A673 (cell line): ENCODE data around the gene BRSK2. TPM values are rescaled to one million over a fixed set of nuclear protein-coding genes. Genes with fewer than 3 reads are reported as not detected.

ENCODE experiments used
- BruUV-seq: library from RNA; stranded (reverse); fragments of 400-500 nt; replicated peaks from 2 replicates; lab custom pipeline; 2021; lab: Mats Ljungman, UMichigan
- CTCF ChIA-PET: fragments of 300-600 bp; sonication (Branson Sonifier 250); formaldehyde crosslinking; loops from one replicate; lab custom pipeline; 2022; ENCODE audit warnings: antibody characterized with exemption; lab: Charles Lee
- POLR2A ChIA-PET: fragments of 300-600 bp; sonication (Branson Sonifier 250); formaldehyde crosslinking; loops from one replicate; lab custom pipeline; 2022; ENCODE audit warnings: antibody characterized with exemption; ENCODE audit not compliant: low non-redundant PET; lab: Charles Lee
- DNase-seq: peaks from one replicate; pipeline ENCODE4 v3.0.0-alpha.2; 2015; ENCODE audit warnings: low spot score
- H3K27ac ChIP-seq: fragments of 200-600 bp; sonication (generic); 2 replicates; pipeline ENCODE4 v1.5.1; 2016; ENCODE audit warnings: mixed run types, low read depth, mild to moderate bottlenecking, mixed read lengths, antibody characterized with exemption, low read length; ENCODE audit not compliant: poor library complexity, severe bottlenecking
- H3K27me3 ChIP-seq: fragments of 200-600 bp; sonication (generic); replicated peaks from 2 replicates; pipeline ENCODE4 v1.6.1; 2017; ENCODE audit warnings: mixed run types, low read depth, mild to moderate bottlenecking, mixed read lengths, antibody characterized with exemption, low read length; ENCODE audit not compliant: insufficient read depth, poor library complexity
- H3K36me3 ChIP-seq: fragments of 200-600 bp; sonication (generic); 2 replicates; pipeline ENCODE4 v1.6.1; 2016; ENCODE audit warnings: mixed run types, mild to moderate bottlenecking, mixed read lengths, antibody characterized with exemption, low read length; ENCODE audit not compliant: insufficient read depth, poor library complexity, severe bottlenecking
- H3K4me1 ChIP-seq: fragments of 200-600 bp; sonication (generic); 2 replicates; pipeline ENCODE4 v1.6.1; 2017; ENCODE audit warnings: mixed run types, mild to moderate bottlenecking, mixed read lengths, antibody characterized with exemption, low read length; ENCODE audit not compliant: insufficient read depth, poor library complexity, severe bottlenecking
- H3K4me3 ChIP-seq: fragments of 200-600 bp; sonication (generic); 2 replicates; pipeline ENCODE4 v1.5.1; 2016; ENCODE audit warnings: low read depth, mixed run types, mild to moderate bottlenecking, mixed read lengths, low read length; ENCODE audit not compliant: poor library complexity, severe bottlenecking
- H3K9me3 ChIP-seq: fragments of 200-600 bp; sonication (generic); 2 replicates; pipeline ENCODE4 v1.6.1; 2016; ENCODE audit warnings: mixed run types, low read depth, mild to moderate bottlenecking, mixed read lengths, antibody characterized with exemption, low read length; ENCODE audit not compliant: poor library complexity, severe bottlenecking
- EZH2 ChIP-seq: fragments of 200-600 bp; sonication (generic); IDR thresholded peaks from 2 replicates; pipeline ENCODE4 v1.6.1; 2017; ENCODE audit warnings: borderline replicate concordance, low read depth, mild to moderate bottlenecking, mixed read lengths, antibody characterized with exemption, low read length; ENCODE audit not compliant: poor library complexity, severe bottlenecking
- intact Hi-C: fragments of 100-400 bp; cut with micrococcal nuclease; formaldehyde crosslinking; loops from one replicate; pipeline ENCODE4 v1.10.0; 2022; ENCODE audit not compliant: unreplicated experiment
- total RNA-seq: library from RNA; stranded (reverse); gene quantifications from 2 replicates; pipeline ENCODE4 v1.2.3, GENCODE V29; 2021
- TF ChIP-seq, protein P1 (sequence below): fragments of 300-800, 200-600 bp; sonication (generic); conservative IDR thresholded peaks from 2 replicates; pipeline ENCODE4 v1.5.1; 2017; ENCODE audit warnings: low read depth, mild to moderate bottlenecking, antibody characterized with exemption, low read length, moderate library complexity, mixed read lengths

Gene BRSK2
- total RNA-seq, 1 experiment from 2014 or later: 2.2 TPM

DNA sequence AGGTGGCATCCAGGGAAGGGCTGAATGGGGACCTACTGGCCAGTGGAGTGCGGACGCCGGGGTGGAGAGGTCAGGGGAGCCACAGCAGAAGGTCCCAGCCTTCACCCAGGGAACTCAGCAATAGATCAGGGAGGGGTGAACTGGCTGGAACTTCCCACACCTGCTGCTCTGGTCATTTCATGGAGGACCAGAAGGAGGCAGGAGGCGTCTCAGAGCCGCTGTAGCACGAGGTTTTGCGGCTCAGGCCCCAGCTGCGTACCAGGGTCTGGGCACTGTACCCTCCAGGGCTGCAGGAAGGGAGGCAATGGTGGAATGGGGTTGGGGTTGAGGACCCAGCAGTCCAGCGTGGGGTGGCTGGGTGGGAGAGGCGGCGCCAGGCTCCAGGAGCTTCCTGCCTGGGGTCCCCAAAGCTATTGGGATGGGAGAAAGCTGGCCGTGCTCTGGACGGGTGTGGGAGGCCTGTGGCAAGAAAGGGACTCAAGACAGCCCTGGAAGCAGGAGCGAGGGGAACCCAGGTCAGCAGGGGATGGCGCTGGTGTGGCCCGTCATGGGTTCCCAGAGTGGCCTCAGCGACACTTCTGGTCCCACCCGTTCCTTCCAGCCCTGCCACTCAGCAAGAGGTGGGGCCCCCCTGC is 20.2 kb upstream of the BRSK2 start:
- ChIA-PET POLR2A (no interaction called here), CTCF (no interaction called here)
- Histone ChIP-seq H3K27ac (no peak overlapping the region), H3K36me3 (no peaks in the 10 kb centered on the region), H3K4me3 (no peak overlapping the region), H3K27me3 (no peaks in the 10 kb centered on the region), H3K9me3 (no peaks in the 10 kb centered on the region), H3K4me1 (no peaks in the 10 kb centered on the region)
- no TSS peak for BruUV-seq
- no peak for DNase-seq
- intact Hi-C loops: no loop called here
- TF ChIP-seq EZH2: no peak
- TF ChIP-seq, protein P1, sequence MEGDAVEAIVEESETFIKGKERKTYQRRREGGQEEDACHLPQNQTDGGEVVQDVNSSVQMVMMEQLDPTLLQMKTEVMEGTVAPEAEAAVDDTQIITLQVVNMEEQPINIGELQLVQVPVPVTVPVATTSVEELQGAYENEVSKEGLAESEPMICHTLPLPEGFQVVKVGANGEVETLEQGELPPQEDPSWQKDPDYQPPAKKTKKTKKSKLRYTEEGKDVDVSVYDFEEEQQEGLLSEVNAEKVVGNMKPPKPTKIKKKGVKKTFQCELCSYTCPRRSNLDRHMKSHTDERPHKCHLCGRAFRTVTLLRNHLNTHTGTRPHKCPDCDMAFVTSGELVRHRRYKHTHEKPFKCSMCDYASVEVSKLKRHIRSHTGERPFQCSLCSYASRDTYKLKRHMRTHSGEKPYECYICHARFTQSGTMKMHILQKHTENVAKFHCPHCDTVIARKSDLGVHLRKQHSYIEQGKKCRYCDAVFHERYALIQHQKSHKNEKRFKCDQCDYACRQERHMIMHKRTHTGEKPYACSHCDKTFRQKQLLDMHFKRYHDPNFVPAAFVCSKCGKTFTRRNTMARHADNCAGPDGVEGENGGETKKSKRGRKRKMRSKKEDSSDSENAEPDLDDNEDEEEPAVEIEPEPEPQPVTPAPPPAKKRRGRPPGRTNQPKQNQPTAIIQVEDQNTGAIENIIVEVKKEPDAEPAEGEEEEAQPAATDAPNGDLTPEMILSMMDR: no peak

DNA sequence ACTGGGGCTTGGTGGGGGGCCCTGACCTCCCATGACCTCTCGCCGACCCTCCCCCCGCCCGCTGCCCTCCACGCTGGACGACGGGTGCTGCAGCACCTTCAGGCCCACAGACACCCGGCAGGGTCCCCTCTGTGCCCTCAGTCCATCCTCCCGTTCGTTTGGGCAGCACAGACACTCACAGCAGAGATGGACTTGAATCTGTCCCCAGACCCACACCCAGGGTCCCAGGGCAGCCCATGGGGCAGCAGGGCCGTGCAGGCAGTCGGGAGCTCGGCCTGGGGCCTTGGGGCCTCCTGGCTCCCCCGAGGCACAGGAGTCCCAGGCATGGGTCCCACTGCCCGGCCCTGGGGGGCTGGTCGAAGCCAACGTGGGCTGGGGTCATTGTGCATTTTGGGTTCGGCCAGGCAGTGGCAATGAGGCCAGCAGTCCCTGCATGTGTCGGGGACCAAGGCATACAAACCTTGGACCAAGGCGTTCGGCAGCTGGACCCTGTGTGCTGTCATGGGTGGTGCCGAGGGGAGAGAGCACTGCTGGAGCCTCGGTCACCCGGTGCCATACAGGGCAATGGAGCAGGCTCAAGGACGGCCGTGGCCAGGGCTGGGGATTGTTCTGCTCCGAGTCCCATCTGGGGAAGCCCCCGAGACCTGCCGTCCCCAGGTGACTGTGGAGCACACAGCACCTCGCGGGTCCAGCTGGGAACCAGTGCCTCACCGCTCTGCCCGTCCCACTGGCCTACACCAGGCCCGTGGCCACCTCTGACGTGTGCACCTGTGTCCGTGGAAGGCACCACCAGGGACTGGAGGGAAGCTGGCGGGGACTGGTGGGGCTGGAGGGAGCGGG is 19.3 kb upstream of the BRSK2 start:
- no peak for TF ChIP-seq EZH2
- TF ChIP-seq, protein P1: no peak
- Histone ChIP-seq H3K4me1 (no peaks in the 10 kb centered on the region), H3K27ac (no peak overlapping the region), H3K9me3 (no peaks in the 10 kb centered on the region), H3K27me3 (no peaks in the 10 kb centered on the region), H3K36me3 (no peaks in the 10 kb centered on the region), H3K4me3 (no peak overlapping the region)
- CTCF ChIA-PET: no interaction called here
- BruUV-seq: no TSS peak
- POLR2A ChIA-PET: no interaction called here
- no peak for DNase-seq
- intact Hi-C loops: no loop called here

DNA sequence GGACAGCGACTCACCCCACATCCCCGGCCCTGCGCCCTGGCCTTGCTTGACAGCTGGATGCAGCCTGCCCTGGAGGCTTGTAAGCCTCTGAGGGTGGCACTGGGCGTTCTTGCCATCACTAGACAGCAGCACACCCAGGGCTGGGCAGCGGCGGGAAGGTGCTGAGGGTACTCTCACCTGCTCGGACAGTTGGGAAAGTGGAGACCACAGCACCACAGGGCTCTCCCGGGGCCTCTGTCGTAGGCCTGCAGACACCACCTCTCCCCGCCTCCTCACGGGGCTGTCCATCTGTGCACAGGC is 18.8 kb upstream of the BRSK2 start:
- Histone ChIP-seq H3K27ac (no peak overlapping the region), H3K4me3 (no peak overlapping the region), H3K4me1 (no peaks in the 10 kb centered on the region), H3K36me3 (no peaks in the 10 kb centered on the region), H3K27me3 (no peaks in the 10 kb centered on the region), H3K9me3 (no peaks in the 10 kb centered on the region)
- BruUV-seq: no TSS peak
- CTCF ChIA-PET: no interaction called here
- intact Hi-C loops: no loop called here
- TF ChIP-seq, protein P1: no peak
- TF ChIP-seq EZH2: no peak
- no peak for DNase-seq
- POLR2A ChIA-PET: no interaction called here
